Gastroesophageal sphincter (tissue), 3 donors: ENCODE measurements around the gene STK32B.

Source experiments
- POLR2A ChIP-seq, 2 donors: fragments of 450-650 bp; IDR thresholded peaks; one replicate each; pipeline ENCODE4 v1.6.1; 2017; ENCODE audit warnings: antibody characterized with exemption in 2 of 2, mild to moderate bottlenecking in 2 of 2, moderate library complexity in 1 of 2
- TF ChIP-seq, protein P1 (sequence below), 4 experiments: fragments of 200-600 bp in 2 of 4; fragments of 450-650 bp in 2 of 4; sonication (generic) in 1 of 4; IDR thresholded peaks; one replicate each; pipeline ENCODE4 v1.5.1; 2017 to 2019; ENCODE audit warnings: antibody characterized with exemption in 4 of 4, mild to moderate bottlenecking in 2 of 4, moderate library complexity in 2 of 4

- TF ChIP-seq, protein P1, sequence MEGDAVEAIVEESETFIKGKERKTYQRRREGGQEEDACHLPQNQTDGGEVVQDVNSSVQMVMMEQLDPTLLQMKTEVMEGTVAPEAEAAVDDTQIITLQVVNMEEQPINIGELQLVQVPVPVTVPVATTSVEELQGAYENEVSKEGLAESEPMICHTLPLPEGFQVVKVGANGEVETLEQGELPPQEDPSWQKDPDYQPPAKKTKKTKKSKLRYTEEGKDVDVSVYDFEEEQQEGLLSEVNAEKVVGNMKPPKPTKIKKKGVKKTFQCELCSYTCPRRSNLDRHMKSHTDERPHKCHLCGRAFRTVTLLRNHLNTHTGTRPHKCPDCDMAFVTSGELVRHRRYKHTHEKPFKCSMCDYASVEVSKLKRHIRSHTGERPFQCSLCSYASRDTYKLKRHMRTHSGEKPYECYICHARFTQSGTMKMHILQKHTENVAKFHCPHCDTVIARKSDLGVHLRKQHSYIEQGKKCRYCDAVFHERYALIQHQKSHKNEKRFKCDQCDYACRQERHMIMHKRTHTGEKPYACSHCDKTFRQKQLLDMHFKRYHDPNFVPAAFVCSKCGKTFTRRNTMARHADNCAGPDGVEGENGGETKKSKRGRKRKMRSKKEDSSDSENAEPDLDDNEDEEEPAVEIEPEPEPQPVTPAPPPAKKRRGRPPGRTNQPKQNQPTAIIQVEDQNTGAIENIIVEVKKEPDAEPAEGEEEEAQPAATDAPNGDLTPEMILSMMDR (IDR thresholded peaks at IDR 0.05), result no peak
- TF ChIP-seq POLR2A (IDR thresholded peaks at IDR 0.05), result no peak
These were observed 14.8 kb downstream of the STK32B start for GRCh38 chr4:5066101-5066500.
